ENCODE results near the gene RGPD3. TPM values are rescaled to one million over a fixed set of nuclear protein-coding genes. Genes with fewer than 3 reads are reported as not detected.
A peak's percentile ranks its signal among the peaks of the same experiment; 100 is the strongest.
"Not testable (repeated sequence)": the region's sequence is repeated elsewhere in the genome, so short reads cannot be mapped to it uniquely, and the experiment has no call there.

Gene RGPD3
- total RNA-seq (10 to 100 TPM in 1 of 2 donors, 1 to 10 TPM in 1; 5.7 to 13.9 TPM), polyA plus RNA-seq (ENCODE audit: insufficient read depth, low read depth, low replicate concordance) (5.3 TPM)
- long read RNA-seq, donor 1 = 0 reads
- long read RNA-seq, donor 2 = 0 reads

DNA sequence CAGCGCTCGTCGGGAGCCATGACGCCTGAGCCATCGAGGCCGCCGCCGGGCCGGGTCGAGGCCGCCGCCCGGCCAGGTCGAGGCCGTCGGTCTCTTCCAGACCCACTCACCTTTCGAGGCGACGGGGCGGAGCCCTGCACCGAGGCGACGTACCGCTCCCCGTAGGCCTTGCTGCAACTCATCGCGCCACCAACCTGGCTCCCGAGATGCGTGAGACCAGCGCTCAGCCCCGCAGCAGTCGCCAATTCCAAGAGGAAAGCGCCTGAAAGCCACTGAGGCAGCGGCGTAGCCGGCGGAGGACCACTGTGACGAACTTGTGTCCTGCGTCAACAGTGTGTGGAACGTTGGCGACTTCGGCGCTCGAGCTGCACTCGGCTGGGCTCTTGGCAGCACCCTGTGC lies at the start of gene RGPD3:
RGPD3 (minus strand) TSS at position 307 of the 400 bp plus-strand sequence; CDS start at position 182, 125 bp downstream.
- H3K27me3 ChIP-seq; intact Hi-C loops (cut with DNase I; ENCODE audit: low total_unique reads); H3K9me3 ChIP-seq; H3K27ac ChIP-seq; H3K4me1 ChIP-seq; H3K36me3 ChIP-seq (ENCODE audit: low read depth, missing control alignments): not testable (repeated sequence)
- DNase-seq = peak; percentile 22
- peak within 1 kb of the TSS; percentile 26 to 45 for H3K4me3 ChIP-seq
- WGBS, 2 donors = 83% methylated on average over 37 of the region's 45 CpGs; no CpG with 5 or more reads in 1 of the 2 donors

DNA sequence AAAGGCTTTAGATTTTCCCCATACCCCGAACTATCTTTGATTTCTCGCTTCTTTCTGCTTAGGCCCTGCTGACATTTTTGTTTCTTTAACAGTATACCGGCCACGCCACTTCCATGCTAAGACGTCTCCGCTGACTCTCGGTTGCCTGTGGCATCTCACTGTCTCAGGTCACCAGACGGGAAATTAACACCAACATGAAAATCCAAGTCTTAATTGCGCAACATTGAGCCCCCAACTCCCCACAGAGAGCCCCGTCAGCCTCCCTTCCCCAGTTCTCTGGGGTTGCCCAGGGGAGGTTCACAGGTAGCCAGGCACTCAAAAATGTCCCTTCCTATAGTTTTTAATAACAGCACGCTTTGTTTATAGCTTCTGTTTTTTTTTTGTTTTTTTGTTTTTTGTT lies 49.1 kb upstream of the RGPD3 start:
- no peaks in the 10 kb centered on the region for H3K4me1 ChIP-seq
- 76 to 77% methylated on average over 11 of the region's 11 CpGs for WGBS, 2 donors
- intact Hi-C loops (cut with DNase I; ENCODE audit: low total_unique reads) = no loop called here
- no peak for DNase-seq
- no peak overlapping the region for H3K4me3 ChIP-seq
- no peaks in the 10 kb centered on the region for H3K27me3 ChIP-seq
- H3K27ac ChIP-seq = no peak overlapping the region
- TF ChIP-seq POLR2A (IDR thresholded peaks at IDR 0.05) = no peak
- TF ChIP-seq, protein P1, sequence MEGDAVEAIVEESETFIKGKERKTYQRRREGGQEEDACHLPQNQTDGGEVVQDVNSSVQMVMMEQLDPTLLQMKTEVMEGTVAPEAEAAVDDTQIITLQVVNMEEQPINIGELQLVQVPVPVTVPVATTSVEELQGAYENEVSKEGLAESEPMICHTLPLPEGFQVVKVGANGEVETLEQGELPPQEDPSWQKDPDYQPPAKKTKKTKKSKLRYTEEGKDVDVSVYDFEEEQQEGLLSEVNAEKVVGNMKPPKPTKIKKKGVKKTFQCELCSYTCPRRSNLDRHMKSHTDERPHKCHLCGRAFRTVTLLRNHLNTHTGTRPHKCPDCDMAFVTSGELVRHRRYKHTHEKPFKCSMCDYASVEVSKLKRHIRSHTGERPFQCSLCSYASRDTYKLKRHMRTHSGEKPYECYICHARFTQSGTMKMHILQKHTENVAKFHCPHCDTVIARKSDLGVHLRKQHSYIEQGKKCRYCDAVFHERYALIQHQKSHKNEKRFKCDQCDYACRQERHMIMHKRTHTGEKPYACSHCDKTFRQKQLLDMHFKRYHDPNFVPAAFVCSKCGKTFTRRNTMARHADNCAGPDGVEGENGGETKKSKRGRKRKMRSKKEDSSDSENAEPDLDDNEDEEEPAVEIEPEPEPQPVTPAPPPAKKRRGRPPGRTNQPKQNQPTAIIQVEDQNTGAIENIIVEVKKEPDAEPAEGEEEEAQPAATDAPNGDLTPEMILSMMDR (IDR thresholded peaks at IDR 0.05) = no peak
- no peaks in the 10 kb centered on the region for H3K36me3 ChIP-seq (ENCODE audit: low read depth, missing control alignments)
- H3K9me3 ChIP-seq = no peaks in the 10 kb centered on the region

DNA sequence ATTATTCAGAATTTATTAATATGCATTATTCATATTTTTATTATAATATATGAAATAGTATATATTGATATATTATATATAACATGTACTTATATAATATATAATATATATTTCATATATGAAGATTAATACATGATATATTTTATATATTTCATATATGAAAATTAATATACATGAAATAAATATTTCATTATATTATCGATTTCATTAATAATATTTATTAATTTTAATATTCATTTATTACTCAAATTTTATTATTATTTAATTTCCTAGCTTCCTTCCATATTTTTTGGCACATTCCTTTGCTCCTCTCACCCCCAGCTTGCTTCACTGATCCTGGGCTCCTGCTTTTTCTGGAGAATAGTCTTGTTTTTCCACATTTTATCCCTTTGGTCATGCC lies 48.7 kb upstream of the RGPD3 start:
- intact Hi-C loops (cut with DNase I; ENCODE audit: low total_unique reads) = no loop called here
- DNase-seq = no peak
- no peak overlapping the region for H3K4me3 ChIP-seq
- WGBS, 2 donors = 75 to 82% methylated on average over 1 of the region's 1 CpG
- no peaks in the 10 kb centered on the region for H3K36me3 ChIP-seq (ENCODE audit: low read depth, missing control alignments)
- H3K9me3 ChIP-seq = no peaks in the 10 kb centered on the region
- TF ChIP-seq, protein P1 (IDR thresholded peaks at IDR 0.05) = no peak
- TF ChIP-seq POLR2A (IDR thresholded peaks at IDR 0.05) = no peak
- H3K27me3 ChIP-seq = no peaks in the 10 kb centered on the region
- H3K4me1 ChIP-seq = no peaks in the 10 kb centered on the region
- no peak overlapping the region for H3K27ac ChIP-seq

DNA sequence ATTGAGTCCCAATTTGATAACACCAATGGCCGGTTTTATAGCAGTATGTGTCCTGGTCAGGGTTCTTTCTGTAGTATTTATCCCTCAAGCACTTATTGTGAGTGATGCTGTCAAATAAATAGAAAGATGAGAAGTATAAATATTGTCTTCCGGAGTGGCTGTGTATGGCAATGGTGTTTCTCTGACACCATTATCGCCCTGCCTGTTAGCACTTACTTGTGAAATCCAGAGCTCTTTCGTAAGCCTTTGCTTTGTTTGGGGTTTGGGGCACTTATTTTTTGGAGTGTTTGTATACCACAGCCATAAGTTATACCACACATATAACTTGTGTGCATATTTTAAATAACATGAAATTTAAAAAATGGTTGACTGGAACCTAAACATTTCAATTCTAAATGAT lies 48.2 kb upstream of the RGPD3 start:
- TF ChIP-seq, protein P1 (IDR thresholded peaks at IDR 0.05) = no peak
- TF ChIP-seq POLR2A (IDR thresholded peaks at IDR 0.05) = no peak

DNA sequence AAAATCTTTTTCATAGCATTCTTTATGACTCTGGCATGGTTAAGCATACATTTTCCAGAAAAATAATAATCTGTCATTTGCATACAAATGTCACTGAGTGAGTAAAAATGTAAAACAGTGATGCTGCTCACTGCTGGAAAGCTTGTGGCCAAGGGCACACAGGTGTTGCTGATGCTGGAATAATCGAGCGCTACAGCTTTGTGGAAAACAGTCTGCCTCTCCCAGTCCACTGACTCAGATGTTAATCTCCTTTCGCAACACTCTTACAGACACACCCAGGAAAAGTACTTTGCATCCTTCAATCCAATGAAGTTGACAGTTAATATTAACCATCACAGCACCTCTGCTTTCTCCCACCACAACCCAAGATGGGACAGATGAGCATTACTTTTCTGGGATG lies 46.6 kb upstream of the RGPD3 start:
- H3K9me3 ChIP-seq; DNase-seq; H3K27ac ChIP-seq; H3K27me3 ChIP-seq; H3K4me3 ChIP-seq; intact Hi-C loops (cut with DNase I; ENCODE audit: low total_unique reads); H3K4me1 ChIP-seq; H3K36me3 ChIP-seq (ENCODE audit: low read depth, missing control alignments): not testable (repeated sequence)
- whole genome bisulfite sequencing, 2 donors = 67 to 98% methylated on average over 3 of the region's 3 CpGs

More for the DNA sequence above, 48.2 kb upstream of the RGPD3 start:
- 90 to 93% methylated on average over 4 of the region's 4 CpGs for WGBS, 2 donors
- H3K9me3 ChIP-seq = no peaks in the 10 kb centered on the region
- no peak for DNase-seq
- no peak overlapping the region for H3K4me3 ChIP-seq
- no peaks in the 10 kb centered on the region for H3K4me1 ChIP-seq
- no peaks in the 10 kb centered on the region for H3K27me3 ChIP-seq
- H3K36me3 ChIP-seq (ENCODE audit: low read depth, missing control alignments) = no peaks in the 10 kb centered on the region
- H3K27ac ChIP-seq = no peak overlapping the region
- intact Hi-C loops (cut with DNase I; ENCODE audit: low total_unique reads) = no loop called here

DNA sequence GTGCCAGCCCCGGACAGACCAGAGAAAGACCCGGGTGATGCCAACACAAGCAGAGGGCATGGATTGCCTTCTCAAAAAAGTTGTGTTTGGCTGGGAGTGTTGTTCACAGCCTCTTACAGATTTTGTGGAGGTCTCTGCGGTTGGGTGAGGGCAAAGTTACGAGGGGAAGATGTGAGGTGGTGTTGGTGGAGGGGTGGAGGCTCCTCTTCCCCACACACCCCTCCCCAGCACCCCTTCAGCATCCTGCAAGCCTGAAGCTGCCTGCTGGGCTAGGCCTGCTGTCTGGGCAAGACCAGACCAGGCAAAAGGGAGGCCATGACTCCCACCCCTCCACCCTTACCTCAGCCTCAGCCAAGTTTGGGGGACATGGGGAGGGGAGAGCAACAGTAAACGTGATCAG lies 45.2 kb upstream of the RGPD3 start:
- DNase-seq; H3K27me3 ChIP-seq; intact Hi-C loops (cut with DNase I; ENCODE audit: low total_unique reads); H3K36me3 ChIP-seq (ENCODE audit: low read depth, missing control alignments); H3K27ac ChIP-seq; H3K4me1 ChIP-seq; H3K4me3 ChIP-seq; H3K9me3 ChIP-seq: not testable (repeated sequence)
- WGBS, 2 donors = 85 to 100% methylated on average over 1 to 2 of the region's 5 CpGs

DNA sequence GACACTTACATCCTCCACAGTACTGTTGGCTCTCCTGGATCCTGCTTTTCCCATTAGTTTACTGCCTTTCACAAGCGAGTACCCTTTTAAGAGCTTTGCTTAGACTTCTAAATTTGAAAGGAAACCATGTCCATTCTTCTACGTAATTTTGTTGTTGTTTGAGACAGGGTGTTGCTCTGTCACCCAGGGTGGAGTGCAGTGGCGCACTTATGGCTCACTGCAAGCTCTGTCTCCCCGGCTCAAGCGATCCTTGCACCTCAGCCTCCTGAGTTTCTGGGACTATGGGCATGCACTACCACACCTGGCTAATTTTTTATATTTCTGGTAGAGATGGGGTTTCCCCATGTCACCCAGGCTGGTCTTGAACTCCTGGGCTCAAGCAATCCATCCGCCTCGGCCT lies 43.7 kb upstream of the RGPD3 start:
- H3K27ac ChIP-seq; H3K9me3 ChIP-seq; intact Hi-C loops (cut with DNase I; ENCODE audit: low total_unique reads); DNase-seq; H3K4me1 ChIP-seq; H3K27me3 ChIP-seq; H3K36me3 ChIP-seq (ENCODE audit: low read depth, missing control alignments); H3K4me3 ChIP-seq: not testable (repeated sequence)
- WGBS, 2 donors = 86 to 93% methylated on average over 7 of the region's 7 CpGs

DNA sequence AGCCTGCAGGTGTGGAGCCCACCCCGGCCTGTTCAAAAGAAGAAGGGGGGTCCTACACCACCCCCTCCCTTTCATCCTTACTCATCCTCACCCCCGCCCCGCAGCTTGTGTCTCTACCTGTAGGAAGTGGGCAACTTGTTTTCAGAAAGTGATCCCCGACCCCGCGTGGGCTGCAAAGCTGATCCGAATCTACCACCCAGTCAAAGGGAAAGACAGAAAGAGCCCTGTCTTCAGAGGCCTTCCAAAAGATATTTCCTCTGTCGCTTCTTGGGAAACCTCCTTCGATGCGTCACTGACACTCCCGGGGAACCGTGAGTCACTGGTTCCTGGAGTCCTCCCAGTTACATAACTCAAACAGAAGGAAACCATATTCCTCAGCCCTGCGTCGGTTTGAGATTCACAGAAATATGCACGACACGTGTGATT lies 43.3 kb upstream of the RGPD3 start:
- 55 to 56% methylated on average over 5 to 8 of the region's 16 CpGs for WGBS, 2 donors
- not testable (repeated sequence) for H3K27ac ChIP-seq, H3K4me3 ChIP-seq

DNA sequence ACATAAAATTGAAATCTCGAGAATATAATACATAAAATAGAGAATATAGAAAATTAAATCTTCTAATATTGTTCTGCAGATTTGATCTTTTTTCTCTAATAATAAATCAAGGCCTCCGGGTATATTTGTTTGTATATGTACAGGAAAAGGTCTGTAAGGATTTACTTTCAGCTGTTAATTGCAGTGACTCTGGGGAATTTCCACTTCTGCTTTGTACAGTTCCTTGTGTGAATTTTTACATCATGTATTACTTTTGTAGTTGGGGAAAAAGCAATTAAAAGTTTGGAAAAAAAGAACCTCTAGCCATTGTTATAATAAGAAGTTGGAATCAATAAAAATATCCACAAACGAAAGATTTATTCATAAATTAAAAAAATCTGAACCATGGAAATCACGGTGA lies 42.6 kb upstream of the RGPD3 start:
- H3K4me3 ChIP-seq; H3K9me3 ChIP-seq; intact Hi-C loops (cut with DNase I; ENCODE audit: low total_unique reads); H3K27ac ChIP-seq; DNase-seq; H3K27me3 ChIP-seq; H3K4me1 ChIP-seq; H3K36me3 ChIP-seq (ENCODE audit: low read depth, missing control alignments): not testable (repeated sequence)
- 80 to 81% methylated on average over 4 of the region's 4 CpGs for WGBS, 2 donors

More for the DNA sequence above, 43.3 kb upstream of the RGPD3 start:
- intact Hi-C loops (cut with DNase I; ENCODE audit: low total_unique reads); H3K9me3 ChIP-seq; H3K4me1 ChIP-seq; H3K27me3 ChIP-seq; H3K36me3 ChIP-seq (ENCODE audit: low read depth, missing control alignments): not testable (repeated sequence)
- peak; percentile 23 for DNase-seq
